Stimulated activated CD8-positive, alpha-beta memory T cell treated with anti-CD3 and anti-CD28 coated beads, Interleukin-2, amount 100 ng/mL, for 1 hour (primary cell): ENCODE data around the gene PLPP4.

Source experiments
- DNase-seq, 2 donors: peaks; one replicate each; pipeline ENCODE4 v3.0.0-alpha.2; 2020; ENCODE audit warnings: low read depth in 2 of 2

Gene PLPP4

DNA sequence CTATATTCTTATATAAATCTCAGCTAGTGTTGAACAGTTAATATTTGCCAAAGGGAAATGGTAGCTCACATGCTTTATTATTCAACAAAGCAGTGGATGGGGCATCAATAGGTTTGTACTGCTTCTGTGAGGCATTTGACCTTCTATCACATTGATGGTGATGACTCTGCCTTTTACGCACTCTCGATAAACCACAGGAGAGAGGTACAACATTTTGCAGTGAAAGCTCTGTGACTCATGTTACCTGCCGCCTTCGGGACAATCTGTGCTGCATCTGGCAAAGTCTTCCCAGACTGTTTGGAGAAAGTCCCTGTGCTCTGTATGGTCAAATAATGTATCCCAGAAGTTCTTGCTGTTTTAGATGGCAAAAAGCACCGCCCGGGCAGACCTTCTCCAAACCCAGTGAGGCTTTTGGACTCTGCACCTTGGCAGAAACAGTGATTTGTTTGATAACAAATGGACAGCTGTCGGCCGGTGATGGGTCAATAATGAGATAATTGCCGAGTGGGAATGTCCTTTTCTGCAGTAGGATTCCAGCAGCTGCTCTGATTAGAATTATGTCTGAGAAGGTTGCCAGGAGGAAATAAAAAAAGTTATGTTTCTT is 61.0 kb downstream of the PLPP4 start:
- DNase-seq, result no peak

DNA sequence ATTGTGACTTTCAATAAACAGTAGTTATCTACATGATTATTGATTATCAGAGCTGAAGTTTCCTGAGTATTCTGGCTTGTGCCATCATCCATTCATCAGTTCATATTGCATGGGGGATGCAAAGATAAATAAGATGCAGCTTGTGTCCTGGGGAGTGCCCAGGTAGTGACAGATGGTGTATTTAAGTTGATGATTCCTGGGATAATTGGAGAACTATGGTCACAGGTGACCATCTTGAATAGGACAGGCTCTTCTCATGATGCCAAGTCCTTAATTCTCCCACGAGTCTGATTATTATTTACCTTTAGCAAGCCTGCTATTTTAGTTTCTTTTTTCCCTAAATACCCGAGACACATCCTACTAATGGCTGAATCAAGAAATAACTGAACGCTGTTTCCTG is 64.9 kb downstream of the PLPP4 start:
- DNase-seq, result no peak

- DNase-seq, result no peak
Measured at GRCh38 chr10:120527691-120528090, 70.7 kb downstream of the PLPP4 start.

DNA sequence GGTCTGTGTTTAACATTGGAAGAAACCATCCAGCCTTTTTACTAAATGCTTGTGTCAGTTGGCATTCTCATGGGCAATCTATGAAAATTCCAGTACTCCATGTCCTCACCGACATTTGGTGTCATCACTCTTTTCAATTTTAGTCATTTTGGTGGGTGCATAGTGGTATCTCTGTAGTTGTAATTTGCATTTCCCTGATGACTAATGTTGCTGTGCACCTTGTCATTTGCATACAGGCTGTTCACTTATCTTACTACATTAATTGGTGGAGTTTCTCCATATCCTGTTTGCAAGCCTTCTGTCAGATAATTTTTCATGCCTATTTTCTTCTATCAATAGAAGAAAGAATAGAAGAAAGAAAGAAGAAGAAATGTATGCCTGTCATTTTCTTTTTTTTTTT is 73.7 kb downstream of the PLPP4 start:
- DNase-seq, result no peak

GRCh38 chr10:120538091-120538490 is 81.1 kb downstream of the PLPP4 start:
- DNase-seq, result no peak

GRCh38 chr10:120539076-120539475 is 82.0 kb downstream of the PLPP4 start:
- no peak for DNase-seq

- no peak for DNase-seq
Measured at GRCh38 chr10:120540486-120540885, 83.5 kb downstream of the PLPP4 start.

DNA sequence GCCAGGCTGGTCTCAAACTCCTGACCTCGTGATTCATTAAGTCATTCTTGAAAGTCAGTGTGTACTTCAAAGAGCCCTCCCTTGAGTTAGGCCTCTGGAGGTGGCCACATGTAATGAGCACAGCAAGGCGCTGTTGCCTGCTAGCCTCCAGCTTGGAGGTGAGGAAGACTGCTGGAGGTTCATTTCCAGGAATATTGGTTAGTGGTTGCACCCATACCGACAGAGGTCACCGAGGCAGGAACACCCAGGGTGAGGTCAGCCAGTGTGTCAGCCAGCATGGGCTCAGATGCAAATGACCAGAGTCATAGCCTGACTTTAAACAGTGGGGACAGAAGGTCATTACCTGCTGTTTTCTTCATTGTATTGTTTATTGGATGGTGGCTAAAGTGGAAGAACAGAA is 85.0 kb downstream of the PLPP4 start:
- DNase-seq, result no peak

DNA sequence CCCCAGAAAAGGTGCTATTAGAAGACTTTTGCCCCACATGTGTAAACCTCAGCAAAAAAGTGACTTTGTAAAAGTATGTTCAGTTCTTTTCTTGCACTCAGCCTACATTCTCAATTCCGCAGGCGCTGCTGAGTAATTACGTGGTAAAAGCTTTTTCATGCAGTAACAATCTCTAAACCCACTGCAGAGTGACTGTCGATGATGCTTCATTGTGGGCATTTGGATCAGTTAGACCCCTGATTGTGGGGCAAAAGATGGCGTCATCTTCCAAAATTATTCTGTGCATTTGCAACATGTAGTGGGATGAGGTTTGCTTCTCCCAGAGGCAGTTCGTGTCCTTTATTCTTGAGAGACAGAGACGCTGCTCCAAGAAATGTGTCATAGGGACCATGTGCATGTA is 85.6 kb downstream of the PLPP4 start:
- DNase-seq, result no peak

DNA sequence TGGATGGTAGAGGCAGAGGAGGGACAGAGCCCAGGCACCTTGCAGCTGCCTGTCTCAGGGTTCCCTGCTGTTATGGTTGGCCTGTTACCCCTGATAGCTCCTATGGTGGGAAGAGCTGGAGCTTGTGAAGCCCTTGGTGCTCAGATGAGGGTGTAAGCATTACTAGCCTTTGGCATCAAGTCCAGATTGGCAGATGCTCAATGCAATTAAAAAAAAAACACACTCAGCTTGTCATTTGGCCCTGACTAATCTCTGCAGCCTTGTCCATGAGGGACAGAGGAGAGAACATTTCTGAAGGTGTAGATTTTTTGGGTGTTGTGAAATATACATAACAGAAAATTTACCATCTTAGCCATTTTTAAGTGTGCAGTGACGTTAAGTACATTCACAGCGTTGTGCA is 86.3 kb downstream of the PLPP4 start:
- DNase-seq, result no peak

- no peak for DNase-seq
Measured at GRCh38 chr10:120548210-120548609, 91.2 kb downstream of the PLPP4 start.

DNA sequence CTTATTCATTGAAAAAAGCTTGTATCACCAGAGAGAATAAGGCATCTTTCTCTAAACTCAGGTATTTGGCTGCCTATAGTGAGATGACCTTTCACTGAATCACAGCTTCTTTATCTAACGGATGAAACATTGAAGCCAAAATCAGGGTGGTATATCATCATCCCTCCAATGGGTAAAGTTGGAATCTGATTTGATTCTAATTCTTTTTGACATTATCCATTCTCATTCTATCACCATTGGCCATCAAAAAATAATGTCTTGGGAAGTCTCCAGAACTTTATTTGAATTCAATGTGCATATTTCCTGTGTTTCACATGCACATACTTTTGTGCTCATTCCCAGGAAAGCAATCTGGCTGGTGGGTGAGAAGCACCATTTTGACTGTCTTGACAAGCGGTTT is 95.2 kb downstream of the PLPP4 start:
- DNase-seq, result no peak

DNA sequence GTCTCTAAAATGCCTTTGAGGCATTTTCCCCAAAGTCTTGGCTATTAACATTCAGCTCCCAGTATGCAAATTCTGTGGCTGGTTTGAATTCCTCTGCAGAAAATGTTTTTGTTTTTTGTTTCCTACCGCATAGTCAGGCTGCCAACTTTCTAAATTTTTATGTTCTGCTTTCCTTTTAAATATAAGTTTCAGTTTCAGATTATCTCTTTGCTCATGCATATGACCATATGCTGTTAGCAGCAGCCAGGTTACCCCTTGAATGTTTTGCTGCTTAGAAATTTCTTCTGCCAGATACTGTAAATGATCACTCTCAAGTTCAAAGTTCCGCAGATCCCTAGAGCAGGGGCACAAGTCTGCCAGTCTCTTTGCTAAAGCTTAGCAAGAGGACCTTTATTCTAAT is 96.9 kb downstream of the PLPP4 start:
- no peak for DNase-seq

GRCh38 chr10:120555436-120555835 is 98.4 kb downstream of the PLPP4 start:
- DNase-seq, result no peak

GRCh38 chr10:120555842-120556532 is 99.0 kb downstream of the PLPP4 start:
- DNase-seq, result no peak

DNA sequence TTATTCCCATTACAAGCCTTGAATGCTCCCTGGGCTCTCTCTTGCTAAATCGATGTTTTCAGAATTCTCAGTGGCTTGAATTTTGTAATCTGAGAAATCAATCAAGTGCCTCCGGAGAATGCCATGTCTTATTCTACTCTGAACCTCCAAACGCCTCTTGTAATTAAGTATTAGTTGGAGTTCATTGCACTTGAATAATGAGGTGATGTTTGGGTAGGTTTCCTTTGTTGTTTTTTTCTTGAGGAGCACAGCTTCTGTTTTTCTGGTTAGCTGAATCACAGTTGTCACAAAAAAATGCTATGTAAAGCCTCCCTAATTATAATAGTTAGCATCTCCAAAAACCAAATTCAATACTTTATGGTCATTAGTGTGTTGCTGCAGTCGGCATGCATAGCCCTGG is 100.3 kb downstream of the PLPP4 start:
- no peak for DNase-seq

GRCh38 chr10:120559800-120560199 is 102.8 kb downstream of the PLPP4 start:
- no peak for DNase-seq

GRCh38 chr10:120562956-120563355 is 105.9 kb downstream of the PLPP4 start:
- no peak for DNase-seq

GRCh38 chr10:120570418-120570817 is 113.4 kb downstream of the PLPP4 start:
- no peak for DNase-seq

GRCh38 chr10:120571266-120571665 is 114.2 kb downstream of the PLPP4 start:
- DNase-seq, result no peak

DNA sequence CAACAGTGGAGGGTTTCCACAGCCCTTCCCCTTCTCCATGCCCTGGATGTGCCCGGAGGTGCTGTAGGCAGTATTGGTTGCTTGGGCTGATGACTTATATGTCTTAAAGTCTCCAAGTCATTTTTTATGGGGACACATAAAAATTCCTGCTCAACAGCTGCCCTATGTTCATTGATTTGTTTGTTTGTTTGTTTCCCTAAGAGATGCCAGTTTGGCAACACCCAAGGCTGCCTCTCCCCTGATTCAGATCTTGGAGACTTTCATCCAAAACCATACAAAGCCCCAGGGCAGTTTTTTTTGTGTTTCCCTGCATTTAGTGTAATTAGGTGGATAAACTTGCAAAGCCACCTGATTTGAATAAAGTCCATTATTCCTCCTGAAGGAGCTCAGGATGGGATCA is 115.3 kb downstream of the PLPP4 start:
- no peak for DNase-seq

- DNase-seq, result no peak
Measured at GRCh38 chr10:120573355-120573754, 116.3 kb downstream of the PLPP4 start.

GRCh38 chr10:120574981-120575380 is 118.0 kb downstream of the PLPP4 start:
- DNase-seq, result no peak

- DNase-seq, result no peak
Measured at GRCh38 chr10:120575411-120575810, 118.4 kb downstream of the PLPP4 start.
